Breast epithelium (tissue), 3 donors: ENCODE data around the gene VPS52.

Source experiments
- CTCF ChIP-seq, 3 donors: fragments of 450-650 bp; IDR thresholded peaks; one replicate each; pipeline ENCODE4 v1.5.1; 2016 to 2017; ENCODE audit warnings: antibody characterized with exemption in 3 of 3, mild to moderate bottlenecking in 3 of 3, moderate library complexity in 3 of 3
- POLR2A ChIP-seq: fragments of 450-650 bp; IDR thresholded peaks from one replicate; pipeline ENCODE4 v1.6.1; 2016; ENCODE audit warnings: antibody characterized with exemption, mild to moderate bottlenecking, moderate library complexity
- POLR2AphosphoS5 ChIP-seq, 3 donors: sonication (generic); formaldehyde crosslinking; IDR thresholded peaks; one replicate each; pipeline ENCODE4 v1.6.1; 2017; ENCODE audit warnings: antibody characterized with exemption in 3 of 3

- TF ChIP-seq CTCF (IDR thresholded peaks at IDR 0.05) (peak in 1 of 3 donors; percentile 16), POLR2AphosphoS5 (IDR thresholded peaks at IDR 0.05) (no peak), POLR2A (no peak)
These were observed 584 bp downstream of the VPS52 start for GRCh38 chr6:33271117-33271467.
